Activated CD8-positive, alpha-beta memory T cell treated with anti-CD3 and anti-CD28 coated beads for 36 hours (primary cell): ENCODE measurements around the gene MICU1. TPM values are rescaled to one million over a fixed set of nuclear protein-coding genes. Genes with fewer than 3 reads are reported as not detected.

ENCODE experiments used
- CTCF ChIA-PET: fragments of 350-600 bp; sonication (Branson Sonifier 250); formaldehyde crosslinking; loops from one replicate; lab custom pipeline; 2021; ENCODE audit warnings: antibody characterized with exemption; lab: Charles Lee
- POLR2A ChIA-PET: fragments of 350-600 bp; sonication (Branson Sonifier 250); formaldehyde crosslinking; loops from one replicate; lab custom pipeline; 2021; ENCODE audit warnings: antibody characterized with exemption; lab: Charles Lee
- total RNA-seq, 2 experiments: library from RNA; stranded (reverse); gene quantifications; one replicate each; pipeline ENCODE4 v1.2.3, GENCODE V29; 2021

Gene MICU1
- total RNA-seq, 2 experiments from 2014 or later: 24.5 to 27.1 TPM

DNA sequence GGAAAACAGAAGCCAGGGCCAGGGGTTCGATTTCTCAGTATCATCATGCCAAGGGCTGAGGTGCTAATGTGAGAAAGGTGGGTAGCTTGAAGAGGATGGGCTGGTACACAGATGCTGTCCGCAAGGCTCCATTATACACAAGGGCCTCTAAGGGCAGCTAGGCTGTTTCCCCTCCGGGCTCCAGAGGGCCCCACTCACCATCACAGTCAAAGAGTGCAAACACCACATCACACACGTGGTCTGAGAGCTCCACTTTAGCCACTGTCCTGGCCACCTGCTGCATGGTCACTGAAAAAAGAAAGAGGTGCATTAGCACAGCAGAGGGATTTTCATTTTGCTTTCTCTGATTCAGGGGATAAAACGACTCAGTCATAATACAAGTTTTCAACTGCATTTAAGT is 250.3 kb downstream of the MICU1 start:
- ChIA-PET CTCF (interaction anchor here (0.5 kb wide), 1 partner anchor 41 kb away, joined by 3 read pairs; no protein-coding TSS in a partner anchor), POLR2A (interaction anchor here (0.6 kb wide), 1 partner anchor 471 kb away, joined by 3 read pairs; no protein-coding TSS in a partner anchor)

DNA sequence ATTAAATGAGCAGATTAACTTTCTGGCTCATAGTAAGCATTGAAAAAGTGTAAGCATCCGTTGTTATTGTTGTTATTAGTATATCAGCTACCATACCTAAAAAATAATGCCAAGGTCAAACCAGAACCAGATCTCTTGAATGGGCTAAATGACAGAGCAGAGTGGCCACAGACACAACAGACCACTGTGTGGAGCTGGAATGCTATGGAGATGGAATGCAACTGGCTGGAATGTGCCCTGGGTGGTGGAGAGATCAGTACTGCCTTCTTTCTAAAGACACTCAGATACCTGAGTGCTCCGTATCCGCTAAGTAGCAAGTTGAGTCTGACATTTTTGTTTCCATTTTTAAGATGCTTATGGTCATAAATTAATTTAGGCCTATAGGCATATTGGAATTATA is 250.7 kb downstream of the MICU1 start:
- ChIA-PET POLR2A (interaction anchor here (0.7 kb wide), 1 partner anchor 210 kb away, joined by 10 read pairs; no protein-coding TSS in a partner anchor), CTCF (no interaction called here)

- CTCF ChIA-PET: no interaction called here
- POLR2A ChIA-PET: no interaction called here
Measured at GRCh38 chr10:72370201-72370722, 255.6 kb downstream of the MICU1 start.

DNA sequence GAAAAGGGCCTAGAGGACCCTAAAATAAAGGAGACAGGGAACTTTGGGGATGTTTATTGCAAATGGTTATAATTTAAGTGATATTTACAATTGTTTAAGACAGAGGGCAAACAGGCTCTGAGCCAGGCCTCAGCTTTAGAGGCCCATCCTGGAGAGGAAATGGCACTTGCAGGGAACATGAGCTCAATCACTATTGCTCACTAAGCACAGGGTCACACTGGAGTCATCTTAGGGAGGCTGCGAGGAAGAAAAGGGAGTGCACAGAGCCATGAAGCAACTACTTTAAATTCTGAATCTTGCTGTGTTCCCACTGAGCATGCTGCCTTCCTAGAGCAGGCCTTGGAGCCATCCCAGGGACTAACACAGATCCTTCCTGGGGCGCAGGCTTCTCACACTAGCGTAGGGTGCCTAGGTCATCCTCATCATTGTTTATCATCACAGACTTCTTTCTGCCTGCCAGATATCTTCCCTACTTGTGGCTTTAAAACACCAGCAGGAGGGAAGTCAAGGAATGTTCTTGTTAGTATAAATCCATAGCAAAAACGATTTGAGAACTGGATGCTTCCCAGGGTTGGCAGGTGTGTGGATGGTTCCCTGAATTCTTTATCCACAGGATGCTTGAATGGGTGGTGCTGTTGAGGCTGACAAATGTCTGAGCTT is 258.4 kb downstream of the MICU1 start:
- ChIA-PET POLR2A (no interaction called here), CTCF (no interaction called here)

GRCh38 chr10:72365106-72365895 is 260.6 kb downstream of the MICU1 start:
- ChIA-PET POLR2A (no interaction called here), CTCF (interaction anchor here (0.6 to 2.3 kb wide), 10 partner anchors 9 to 1936 kb away, joined by 3 to 13 read pairs (median 4); no protein-coding TSS in a partner anchor)

DNA sequence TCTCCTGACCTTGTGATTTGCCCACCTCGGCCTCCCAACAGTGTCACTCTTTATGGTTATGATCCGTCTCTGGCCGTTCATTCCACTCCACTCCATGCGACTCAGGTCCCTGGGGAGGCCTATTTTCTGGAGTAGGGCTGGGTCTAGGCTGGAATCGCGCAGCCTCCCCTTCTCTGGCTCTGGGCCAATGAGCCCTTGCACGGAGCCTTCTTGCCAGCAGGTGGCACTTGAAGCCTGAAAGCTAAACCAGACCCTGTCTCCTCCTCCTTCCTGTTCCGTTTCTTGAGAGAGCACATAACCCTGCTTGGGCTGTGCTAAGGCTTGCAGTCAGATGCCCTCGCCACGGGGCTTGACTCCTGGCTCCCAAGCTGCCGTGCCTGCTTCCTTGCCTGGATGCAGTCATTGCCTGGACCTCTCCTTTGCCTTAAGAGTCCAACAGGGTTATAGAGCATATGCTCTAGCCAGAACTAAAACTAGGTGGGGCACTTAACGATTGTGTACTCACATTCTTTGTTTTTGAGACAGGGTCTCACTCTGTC is 261.6 kb downstream of the MICU1 start:
- CTCF ChIA-PET: interaction anchor here (0.6 to 2.3 kb wide), 9 partner anchors 8 to 510 kb away, joined by 3 to 13 read pairs (median 4); no protein-coding TSS in a partner anchor
- POLR2A ChIA-PET: interaction anchor here (0.9 kb wide), 1 partner anchor 9 kb away, joined by 3 read pairs; no protein-coding TSS in a partner anchor

- POLR2A ChIA-PET: no interaction called here
- CTCF ChIA-PET: interaction anchor here (1.8 kb wide), 1 partner anchor 7 kb away, joined by 5 read pairs; no protein-coding TSS in a partner anchor
Measured at GRCh38 chr10:72356987-72357386, 268.9 kb downstream of the MICU1 start.

DNA sequence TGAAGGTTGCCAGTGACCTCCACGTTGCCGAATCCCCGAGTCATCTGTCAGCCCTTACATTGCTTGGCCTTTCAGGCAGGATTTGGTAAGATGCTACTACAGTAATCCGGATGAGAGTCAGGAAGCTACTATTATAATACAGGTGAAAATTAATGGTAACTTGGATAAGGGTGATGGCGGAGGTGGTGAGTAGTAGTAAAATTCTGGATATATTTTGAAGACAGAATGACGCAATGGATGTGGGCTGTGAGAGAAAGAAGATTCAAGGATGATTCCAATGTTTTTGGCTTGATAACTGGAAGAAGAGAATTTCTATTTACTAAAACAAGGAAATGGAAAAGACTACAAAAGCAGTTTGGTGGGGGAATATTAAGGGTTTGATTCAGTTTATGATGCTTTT is 269.8 kb downstream of the MICU1 start:
- CTCF ChIA-PET: interaction anchor here (1.8 kb wide), 1 partner anchor 8 kb away, joined by 5 read pairs; no protein-coding TSS in a partner anchor

GRCh38 chr10:72355214-72355555 is 270.7 kb downstream of the MICU1 start:
- CTCF ChIA-PET: interaction anchor here (0.7 to 1.8 kb wide), 3 partner anchors 9 to 479 kb away, joined by 3 to 5 read pairs (median 3); no protein-coding TSS in a partner anchor
- POLR2A ChIA-PET: interaction anchor here (0.8 kb wide), 1 partner anchor 9 kb away, joined by 3 read pairs; no protein-coding TSS in a partner anchor

More for the DNA sequence above, 269.8 kb downstream of the MICU1 start:
- POLR2A ChIA-PET: no interaction called here

DNA sequence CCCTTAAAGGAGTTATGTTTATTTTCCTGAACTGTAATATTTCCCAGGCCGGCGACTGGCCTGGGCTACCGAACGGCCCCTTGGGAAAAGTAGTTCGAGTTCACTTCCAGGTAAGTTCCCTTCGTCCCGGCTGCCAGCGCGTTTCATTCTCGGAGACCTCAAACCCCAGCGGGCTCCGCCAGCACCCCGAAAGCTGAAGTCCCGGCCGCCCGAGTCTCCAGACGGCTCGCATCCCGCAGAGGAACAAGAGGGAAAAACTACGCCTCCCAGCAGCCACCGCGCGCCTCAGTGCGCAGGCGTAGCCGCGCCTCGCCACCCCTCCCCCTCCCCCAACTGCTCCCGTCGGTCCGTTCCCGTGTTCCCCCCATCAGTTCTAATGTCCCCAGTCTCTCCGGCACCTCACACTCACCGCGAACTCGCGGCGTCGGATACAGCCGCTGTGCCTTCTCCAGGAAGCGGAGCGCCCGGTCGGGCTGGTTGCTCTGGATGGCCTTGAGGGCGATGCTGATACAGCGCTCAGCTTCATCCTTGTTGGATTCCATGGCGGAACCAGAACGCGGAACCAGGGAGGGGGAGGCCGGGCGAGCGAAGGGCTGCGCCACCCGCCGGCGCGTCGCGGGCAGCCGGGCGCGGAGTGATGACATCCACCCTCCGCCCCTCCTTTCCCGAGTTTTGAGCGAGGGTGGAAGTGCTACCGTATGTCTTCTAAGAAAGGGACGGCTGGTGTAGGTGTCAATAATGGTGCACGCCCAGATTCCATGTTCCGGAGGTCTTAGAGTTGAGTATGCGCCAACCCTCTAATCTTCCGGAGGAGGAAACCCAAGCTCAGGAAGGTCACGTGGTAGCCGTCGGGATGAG is 271.3 kb downstream of the MICU1 start, which contains the start of gene DNAJB12:
Gene DNAJB12 (minus strand): TSS at position 564 of the 858 bp plus-strand sequence. CDS start 22 bp downstream, at position 542.
- POLR2A ChIA-PET: interaction anchor here (0.8 kb wide), 1 partner anchor 10 kb away, joined by 3 read pairs; no protein-coding TSS in a partner anchor
- CTCF ChIA-PET: interaction anchor here (0.7 to 2.8 kb wide), 2 partner anchors 17 to 216 kb away, joined by 3 to 9 read pairs; no protein-coding TSS in a partner anchor

DNA sequence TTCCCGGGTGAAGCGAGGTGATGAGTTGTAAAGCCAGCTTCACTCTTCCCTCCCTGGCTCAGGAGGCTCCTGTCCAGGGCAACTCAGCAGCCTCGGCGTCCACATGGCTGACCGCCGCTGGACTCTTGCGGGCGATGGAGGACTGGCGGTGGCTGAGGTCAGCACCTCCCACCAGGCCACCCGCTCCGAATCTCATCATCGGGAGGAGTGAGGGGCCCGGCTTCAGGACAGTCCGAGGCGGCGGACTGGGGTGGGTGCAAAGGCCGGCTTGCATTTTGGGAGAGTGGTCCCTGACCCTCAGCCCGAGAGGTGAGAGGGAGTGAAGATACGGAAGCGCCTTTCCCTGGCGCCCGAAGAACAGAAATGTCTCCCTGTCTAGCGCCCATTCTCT is 271.9 kb downstream of the MICU1 start:
- ChIA-PET POLR2A (no interaction called here), CTCF (interaction anchor here (2.8 kb wide), 1 partner anchor 16 kb away, joined by 9 read pairs; no protein-coding TSS in a partner anchor)

- ChIA-PET POLR2A (interaction anchor here (0.6 kb wide), 1 partner anchor 194 kb away, joined by 3 read pairs; no protein-coding TSS in a partner anchor), CTCF (interaction anchor here (2.8 kb wide), 1 partner anchor 16 kb away, joined by 9 read pairs; no protein-coding TSS in a partner anchor)
Measured at GRCh38 chr10:72353028-72353964, 272.6 kb downstream of the MICU1 start.

- CTCF ChIA-PET: interaction anchor here (2.8 kb wide), 1 partner anchor 14 kb away, joined by 9 read pairs; no protein-coding TSS in a partner anchor
- POLR2A ChIA-PET: no interaction called here
Measured at GRCh38 chr10:72351479-72351878, 274.4 kb downstream of the MICU1 start.

DNA sequence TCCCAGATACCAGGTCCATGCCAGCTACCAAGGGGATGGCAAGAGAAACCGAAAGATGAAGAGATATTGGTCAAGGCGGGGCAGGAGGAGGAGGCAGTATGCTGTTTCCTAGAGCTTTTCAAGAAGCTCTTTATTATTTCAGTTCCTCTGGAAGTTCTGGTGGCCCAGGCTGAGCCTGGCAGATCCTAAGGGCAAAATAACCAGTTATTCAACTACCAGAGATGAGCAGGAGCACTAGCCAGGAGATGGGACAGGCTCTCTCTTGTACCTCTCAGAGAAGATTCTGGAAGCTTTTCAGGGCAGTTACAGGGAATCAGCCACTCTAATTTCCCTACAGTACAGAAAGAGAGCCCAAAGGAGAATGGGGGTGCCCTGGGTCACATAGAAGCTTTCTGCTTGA is 276.4 kb downstream of the MICU1 start:
- ChIA-PET CTCF (interaction anchor here (1.5 kb wide), 2 partner anchors 10 to 12 kb away, joined by 5 read pairs; no protein-coding TSS in a partner anchor), POLR2A (no interaction called here)

GRCh38 chr10:72348282-72348681 is 277.6 kb downstream of the MICU1 start:
- CTCF ChIA-PET: interaction anchor here (1.5 kb wide), 2 partner anchors 8 to 11 kb away, joined by 5 read pairs; no protein-coding TSS in a partner anchor
- POLR2A ChIA-PET: no interaction called here

GRCh38 chr10:72346117-72346516 is 279.8 kb downstream of the MICU1 start:
- POLR2A ChIA-PET: interaction anchor here (0.6 kb wide), 1 partner anchor 43 kb away, joined by 3 read pairs; no protein-coding TSS in a partner anchor
- CTCF ChIA-PET: interaction anchor here (0.6 to 1.7 kb wide), 4 partner anchors 11 to 452 kb away, joined by 3 to 4 read pairs (median 3); no protein-coding TSS in a partner anchor
